GM18858 (cell line): ENCODE data around the gene HLA-DQB2.
"Not testable (repeated sequence)": the region's sequence is repeated elsewhere in the genome, so short reads cannot be mapped to it uniquely, and the experiment has no call there.

Experiments
- ATAC-seq: cut with Tn5 transposase; IDR thresholded peaks from one replicate; pipeline ENCODE4 v1.9.1; 2021; ENCODE audit not compliant: unreplicated experiment

Gene HLA-DQB2

DNA sequence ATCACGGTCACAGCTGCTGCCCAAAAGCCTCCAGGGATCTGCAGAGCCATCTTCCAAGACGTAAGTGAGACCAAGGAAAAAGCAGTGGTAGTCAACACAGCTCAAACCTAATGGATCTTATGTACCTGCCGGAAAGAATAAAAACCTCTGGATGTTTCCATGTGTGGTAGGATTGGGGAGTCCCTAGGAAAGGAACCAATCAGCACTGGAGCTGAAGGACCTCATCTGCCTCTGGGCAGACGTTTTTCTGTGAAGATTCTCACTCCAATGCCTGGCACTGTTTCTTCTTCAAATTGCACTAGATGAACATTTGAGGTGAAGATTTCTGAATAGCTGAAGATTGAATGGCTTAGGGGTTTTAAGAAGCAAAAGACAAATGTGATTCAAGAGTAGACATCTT is at the start of gene HLA-DQB2:
TSS of gene HLA-DQB2 (minus strand) at position 112 of the 400 bp plus-strand sequence. CDS start at position 50, 62 bp downstream.
- ATAC-seq: no peak

DNA sequence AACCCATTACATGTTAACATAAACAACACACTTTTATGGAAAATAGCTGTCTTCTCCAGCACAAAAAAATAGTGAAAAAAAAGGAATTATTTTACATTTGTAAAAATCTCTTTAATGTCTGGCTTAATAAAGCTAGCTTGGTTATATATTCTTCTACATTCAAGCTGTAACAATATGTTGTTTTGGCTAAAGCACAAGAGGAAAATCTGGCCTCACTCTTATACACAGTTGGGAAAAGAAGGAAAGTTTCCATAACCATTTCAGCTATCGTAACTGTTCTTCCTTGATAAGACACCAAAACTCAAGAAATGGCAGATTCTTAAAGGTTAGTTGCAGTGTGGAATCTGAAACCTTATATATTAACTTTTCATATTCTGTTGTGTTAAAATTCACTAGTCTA is 45.8 kb upstream of the HLA-DQB2 start:
- no peak for ATAC-seq

DNA sequence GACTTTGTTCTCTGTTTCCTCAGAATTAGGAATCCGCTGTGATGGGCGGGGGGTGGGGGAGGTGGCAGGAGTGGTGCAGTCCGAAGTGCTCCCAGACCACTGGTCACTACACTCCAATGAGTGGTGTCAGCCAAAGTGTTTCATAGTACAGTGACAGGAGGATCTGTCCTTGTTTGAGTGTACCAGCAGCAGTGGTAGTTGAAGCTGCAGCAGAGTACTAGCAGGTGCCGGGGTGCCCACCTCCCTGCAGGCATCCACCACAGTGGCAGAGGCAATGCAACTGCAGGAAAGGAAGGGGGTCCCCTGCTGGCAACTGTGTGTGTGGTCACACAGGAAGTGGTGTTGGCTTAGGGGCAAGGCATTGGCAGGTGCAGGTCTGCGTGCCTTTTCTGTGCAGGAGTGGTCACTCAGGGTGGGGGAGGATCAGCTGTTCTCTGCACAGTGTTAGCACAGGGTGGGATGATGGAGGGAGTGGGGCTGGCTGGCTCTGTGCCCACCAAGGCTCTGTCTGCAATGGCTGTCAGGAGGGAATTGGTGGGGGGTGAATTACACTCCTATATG is 43.8 kb upstream of the HLA-DQB2 start:
- no peak for ATAC-seq

DNA sequence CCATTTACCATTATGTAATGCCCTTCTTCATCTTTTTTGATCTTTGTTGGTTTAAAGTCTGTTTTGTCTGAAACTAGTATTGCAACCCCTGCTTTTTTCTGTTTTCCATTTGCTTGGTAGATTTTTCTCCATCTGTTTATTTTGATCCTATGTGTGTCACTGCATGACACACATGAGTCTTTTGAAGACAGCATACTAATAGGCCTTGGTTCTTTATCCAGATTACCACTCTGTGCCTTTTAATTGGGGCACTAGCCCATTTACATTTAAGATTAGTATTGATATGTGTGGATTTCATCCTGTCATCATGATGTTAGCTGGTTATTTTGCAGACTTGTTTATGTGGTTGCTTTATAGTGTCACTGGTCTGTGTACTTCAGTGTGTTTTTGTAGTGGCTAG is 42.1 kb upstream of the HLA-DQB2 start:
- not testable (repeated sequence) for ATAC-seq

DNA sequence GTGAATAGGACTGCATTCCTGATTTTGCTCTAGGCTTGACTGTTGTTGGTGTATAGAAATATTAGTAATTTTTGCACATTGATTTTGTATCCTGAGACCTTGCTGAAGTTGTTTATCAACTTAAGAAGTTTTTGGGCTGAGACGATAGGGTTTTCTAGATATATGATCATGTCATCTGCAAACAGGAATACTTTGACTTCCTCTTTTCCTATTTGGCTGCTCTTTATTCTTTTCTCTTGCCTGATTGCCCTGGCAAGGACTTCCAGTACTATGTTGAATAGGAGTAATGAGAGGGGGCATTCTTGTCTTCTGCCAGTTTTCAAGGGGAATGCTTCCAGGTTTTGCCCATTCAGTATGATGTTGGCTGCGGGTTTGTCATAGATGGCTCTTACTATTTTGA is 40.1 kb upstream of the HLA-DQB2 start:
- ATAC-seq: no peak

DNA sequence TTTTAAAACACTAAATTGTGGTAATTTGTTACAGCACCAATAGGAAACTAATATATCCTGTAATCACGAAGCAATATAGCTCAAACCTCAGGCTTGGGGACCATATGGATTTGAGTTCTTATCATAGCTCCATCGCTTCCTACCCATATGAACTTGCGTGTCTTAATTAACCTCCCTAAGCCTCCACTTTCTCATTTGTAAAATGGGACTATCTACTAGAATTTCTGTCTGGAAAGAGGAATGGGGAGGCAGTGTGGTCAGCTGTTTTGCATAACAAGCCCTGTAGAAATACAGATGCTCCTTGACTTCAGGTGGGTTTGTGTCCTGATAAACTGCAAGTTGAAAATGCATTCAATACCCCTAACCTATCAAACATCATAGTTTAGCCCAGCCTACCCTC is 36.4 kb upstream of the HLA-DQB2 start:
- no peak for ATAC-seq

DNA sequence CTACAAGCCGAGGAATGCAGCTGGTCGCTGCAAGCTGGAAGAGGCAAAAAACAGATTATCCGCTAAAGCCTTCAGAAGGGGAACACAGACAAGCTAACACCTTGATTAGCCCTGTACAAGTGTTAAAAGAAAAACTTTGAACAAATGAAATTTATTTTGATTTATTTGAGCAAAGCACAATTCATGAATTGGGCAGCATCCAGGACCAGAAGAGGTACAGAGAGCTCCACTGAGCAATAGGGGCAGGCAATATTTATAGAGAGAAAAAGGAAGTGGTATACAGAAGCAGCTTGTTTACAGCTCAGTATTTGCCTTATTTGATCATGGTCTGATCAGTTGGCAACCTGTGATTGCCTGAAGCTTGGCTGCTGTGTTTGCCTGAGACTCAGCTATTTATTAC is 35.8 kb upstream of the HLA-DQB2 start:
- no peak for ATAC-seq

DNA sequence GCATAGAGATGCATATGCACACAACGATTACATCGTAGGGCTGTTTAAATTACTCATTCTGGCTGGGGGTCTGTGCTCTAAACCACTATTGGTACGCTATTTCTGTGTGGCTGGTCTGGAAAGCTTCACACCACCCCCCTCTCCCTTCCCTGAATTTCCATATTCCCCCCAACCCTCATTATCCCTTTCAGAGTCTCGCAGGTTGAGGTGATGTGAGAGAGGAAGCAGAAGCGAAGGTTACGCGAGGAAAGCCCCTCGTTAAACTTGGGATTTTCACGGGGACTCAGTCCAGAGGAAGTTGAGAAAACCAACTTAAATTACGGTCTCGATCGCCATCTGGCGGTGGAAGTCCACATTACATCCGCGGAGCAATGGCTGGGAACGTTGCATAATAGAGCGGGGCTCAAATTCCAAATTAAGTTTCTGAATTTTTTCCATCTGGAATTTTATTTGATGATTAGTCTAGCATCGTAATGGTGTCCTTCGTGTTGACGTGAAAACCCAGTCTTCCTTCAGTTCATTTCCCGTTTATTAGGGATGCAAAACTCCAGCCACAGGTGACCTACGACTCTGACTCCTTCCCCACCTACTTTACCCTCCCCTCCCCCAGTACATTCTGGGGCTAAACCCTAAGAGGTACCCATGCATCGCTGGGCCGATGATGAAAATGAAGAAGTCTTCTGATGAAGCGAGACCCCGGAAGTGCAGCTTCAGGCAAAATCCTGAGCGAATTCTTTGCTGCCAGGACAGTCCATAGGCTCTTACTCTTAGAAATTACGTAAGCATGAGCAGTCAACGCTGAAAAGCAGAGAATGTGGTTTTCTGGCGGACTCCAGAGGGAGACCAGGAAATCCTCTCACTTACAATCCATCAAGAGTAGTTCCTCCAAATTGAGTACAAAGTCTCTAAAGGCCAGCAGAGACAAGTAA is 33.8 kb upstream of the HLA-DQB2 start:
- ATAC-seq: no peak

DNA sequence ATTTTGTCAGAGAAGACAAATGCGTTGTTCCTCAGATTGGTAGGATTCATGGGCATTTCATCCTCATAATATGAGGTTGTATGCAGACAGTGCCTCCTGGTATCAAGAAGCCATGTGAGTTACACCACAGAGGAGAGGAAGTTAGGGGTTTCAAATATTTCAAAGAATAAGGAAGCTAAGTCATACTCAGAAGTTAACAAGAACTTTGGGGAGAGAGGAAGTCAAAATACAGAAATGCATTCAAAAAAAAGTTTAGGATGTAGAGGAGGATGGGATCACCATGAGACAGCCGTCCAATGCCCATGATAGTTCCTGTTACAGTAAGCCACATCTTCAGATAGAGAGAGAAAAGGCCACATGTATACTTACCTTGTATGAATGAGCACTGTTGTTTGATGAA is 31.2 kb upstream of the HLA-DQB2 start:
- ATAC-seq: no peak

DNA sequence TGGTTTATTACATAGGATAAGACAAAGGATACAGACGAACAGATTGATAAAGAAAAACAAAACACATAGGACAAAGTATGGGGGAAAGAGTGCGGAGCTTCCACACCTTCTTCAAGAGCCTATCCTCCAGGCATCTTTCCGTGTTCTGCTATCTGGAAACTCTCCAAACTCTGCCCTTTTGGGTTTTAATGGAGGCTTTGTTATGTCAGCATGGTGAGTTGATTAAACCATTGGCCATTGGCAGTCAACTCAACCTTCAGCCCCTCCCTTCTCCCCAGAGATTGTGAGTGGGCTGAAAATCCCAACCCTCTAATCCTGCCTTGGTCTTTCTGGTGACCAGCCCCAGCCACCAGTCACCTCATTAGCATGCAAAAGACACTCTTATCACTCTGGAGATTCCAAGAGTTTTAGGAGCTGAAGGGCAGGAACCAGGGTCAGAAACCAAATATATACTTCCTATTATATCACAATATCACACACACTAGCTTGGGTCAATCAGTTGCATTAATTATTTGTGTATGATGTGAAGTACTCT is 29.6 kb upstream of the HLA-DQB2 start:
- no peak for ATAC-seq

DNA sequence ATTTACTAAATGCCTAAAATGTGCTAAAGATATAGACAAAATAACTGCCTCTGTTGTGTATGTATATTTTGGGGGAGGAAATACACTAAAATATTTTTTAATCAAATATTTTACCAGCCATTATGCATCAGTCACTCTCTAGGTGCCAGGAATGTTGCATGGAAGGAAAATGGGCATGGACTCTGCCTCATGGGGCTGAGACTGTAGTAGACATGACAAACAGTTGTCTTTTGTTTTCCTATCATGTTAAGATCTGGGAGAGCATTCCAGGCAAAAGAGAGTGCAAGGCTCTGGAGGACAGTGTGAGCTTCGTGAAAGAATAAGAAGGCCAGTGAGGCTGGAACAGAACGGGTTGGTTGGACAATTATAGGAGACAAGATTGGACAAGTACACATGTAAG is 27.0 kb upstream of the HLA-DQB2 start:
- ATAC-seq: no peak

DNA sequence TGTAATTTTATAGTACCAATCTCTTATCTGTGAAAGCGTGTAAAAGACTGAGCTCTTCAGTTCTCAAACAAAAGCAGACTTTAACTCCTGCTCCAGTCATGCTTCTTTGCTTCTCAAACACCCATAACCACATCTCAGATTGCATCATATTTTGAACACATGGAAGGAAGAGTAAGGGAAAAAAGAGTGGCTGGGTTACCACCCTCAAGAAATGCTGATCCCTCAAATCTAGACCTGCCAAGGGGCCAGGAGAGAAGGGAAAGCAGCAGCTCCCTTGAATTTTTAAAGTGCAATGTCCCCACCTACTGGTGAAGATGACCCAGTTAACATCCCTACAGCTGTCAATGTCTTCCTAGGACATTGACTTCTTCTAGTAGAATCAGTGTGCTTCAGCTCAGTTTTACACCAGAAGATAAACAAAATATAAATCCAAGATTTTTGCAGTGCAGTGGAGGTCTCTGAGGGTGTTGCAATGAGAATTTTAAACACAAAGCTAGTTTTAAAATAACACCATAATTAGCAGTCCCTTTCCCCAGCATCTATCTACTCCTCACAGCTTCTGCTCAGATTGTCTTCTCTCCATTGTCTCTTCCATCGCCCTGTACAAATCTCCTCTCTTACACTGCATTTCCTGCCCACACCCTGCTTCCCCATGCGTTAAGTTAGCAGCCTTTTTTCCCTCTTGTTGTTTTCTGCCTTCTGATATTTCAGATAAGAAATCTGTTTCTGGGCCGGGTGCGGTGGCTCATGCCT is 22.6 kb upstream of the HLA-DQB2 start:
- ATAC-seq: no peak

DNA sequence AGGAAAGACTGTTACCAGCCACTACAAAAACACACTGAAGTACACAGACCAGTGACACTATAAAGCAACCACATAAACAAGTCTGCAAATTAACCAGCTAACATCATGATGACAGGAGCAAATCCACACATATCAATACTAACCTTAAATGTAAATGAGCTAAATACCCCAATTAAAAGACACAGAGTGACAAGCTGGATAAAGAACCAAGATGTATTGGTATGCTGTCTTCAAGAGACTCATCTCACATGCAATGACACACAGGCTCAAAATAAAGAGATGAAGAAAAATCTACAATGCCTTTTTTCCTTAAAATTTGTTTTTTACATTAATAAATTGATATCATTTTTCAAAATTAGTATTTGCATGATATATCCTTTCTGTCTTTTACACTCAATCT is 19.6 kb upstream of the HLA-DQB2 start:
- not testable (repeated sequence) for ATAC-seq

DNA sequence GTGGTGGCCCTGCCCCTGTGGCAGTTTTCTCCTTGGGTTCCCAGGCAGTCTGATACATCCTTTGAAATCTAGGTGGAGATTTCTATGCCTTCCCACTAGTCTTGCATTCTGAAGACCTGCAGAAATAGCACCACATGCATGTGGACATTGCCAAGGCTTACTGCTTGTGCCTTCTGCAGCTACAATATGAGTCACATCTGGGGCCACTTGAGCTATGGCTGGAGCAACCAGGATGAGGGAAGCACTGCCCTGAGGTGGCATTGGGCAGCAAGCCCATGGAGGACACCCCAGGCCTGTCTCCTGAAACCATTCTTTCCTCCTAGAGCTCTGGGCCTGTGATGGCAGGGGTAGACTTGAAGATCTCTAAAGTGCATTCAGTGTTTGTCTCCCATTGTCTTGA is 15.7 kb upstream of the HLA-DQB2 start:
- no peak for ATAC-seq

DNA sequence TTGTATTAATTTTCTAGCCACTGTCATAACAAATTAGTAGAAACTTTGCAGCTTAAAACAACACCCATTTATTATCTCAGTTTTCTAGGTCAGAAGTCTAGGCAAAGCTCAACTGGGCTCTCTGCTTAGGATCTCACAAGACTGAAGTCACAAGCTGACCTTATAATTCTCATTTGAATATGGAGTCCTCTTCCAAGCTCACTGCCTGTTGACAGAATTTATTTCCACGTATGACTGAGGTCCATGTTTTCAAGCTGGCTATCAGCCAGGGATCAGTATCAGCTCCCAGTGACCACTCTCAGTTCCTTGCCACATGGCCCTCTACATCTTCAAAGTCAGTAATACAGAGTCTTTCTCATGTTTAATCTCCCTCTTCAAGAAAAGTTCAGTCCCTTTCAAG is 11.7 kb upstream of the HLA-DQB2 start:
- ATAC-seq: no peak

DNA sequence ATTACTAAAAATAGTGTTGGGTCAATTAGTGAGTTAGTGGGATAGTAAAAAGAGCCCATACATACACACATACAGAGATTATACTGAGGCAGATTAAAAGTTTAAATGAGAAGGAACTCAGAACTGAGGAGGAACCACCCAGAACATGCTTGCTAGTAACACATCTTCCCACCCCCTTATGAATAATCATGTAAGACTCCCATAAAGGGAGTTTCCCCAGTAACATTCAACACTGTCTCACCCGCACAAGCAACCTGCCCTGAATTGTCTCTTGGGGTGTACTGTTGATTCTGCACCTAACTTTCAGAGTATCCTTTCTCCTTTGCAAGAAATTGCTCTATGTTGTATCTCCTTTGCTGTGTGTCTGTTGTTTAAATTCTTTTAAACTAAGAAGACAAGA is 11.1 kb upstream of the HLA-DQB2 start:
- no peak for ATAC-seq

DNA sequence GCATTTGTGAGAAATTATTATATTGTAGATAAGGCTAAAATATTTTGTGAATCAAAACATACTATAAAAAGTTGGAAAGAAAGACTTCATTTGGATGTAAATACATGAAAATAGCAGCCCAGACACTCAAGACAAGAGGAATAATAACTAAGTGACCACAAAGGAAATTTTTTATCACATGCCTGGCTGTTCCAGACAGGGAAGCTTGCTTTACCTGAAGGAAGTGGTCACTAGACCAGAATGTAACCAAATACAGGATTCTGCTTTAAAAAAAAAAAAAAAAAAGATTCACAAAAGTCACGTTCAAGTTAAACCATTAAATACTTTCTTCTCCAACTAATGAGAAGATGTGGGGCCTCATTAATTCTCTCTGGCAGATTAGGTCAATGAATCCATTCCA is 9.3 kb upstream of the HLA-DQB2 start:
- ATAC-seq: no peak

DNA sequence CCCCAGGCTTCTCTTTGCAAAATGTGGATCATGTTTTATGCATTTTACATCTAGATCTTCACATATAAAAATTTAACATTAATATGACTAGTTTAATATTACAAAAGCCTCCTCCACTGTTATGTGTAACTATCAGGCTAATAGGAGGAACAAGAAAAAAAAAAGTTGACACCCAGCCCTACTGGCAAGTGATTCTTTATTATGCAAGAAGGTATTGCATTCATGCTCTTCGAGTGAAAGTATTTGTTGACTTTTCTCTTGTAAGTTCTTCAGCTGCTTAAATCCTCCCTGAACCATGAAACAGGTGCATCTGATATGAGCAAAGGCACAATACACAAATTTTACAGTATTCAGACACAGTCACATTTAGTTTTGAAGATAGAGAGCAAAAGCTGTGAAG is 716 bp upstream of the HLA-DQB2 start:
- ATAC-seq: no peak

DNA sequence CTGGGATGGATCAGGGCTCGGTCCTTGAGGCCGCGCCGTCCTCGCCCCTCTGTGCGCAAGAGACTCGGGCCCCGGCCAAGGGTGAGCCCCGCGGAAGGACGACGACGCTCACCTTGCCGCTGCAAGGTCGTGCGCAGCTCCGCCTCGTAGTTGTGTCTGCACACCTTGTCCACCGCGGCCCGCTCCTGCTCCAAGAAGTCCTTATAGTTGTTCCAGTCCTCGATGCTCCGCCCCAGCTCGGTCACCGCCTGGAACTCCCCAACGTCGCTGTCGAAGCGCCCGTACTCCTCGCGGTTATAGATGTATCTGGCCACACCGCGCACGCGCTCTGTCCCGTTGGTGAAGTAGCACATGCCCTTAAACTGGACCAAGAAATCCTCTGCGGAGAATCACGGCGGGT is 1.8 kb downstream of the HLA-DQB2 start:
- no peak for ATAC-seq

DNA sequence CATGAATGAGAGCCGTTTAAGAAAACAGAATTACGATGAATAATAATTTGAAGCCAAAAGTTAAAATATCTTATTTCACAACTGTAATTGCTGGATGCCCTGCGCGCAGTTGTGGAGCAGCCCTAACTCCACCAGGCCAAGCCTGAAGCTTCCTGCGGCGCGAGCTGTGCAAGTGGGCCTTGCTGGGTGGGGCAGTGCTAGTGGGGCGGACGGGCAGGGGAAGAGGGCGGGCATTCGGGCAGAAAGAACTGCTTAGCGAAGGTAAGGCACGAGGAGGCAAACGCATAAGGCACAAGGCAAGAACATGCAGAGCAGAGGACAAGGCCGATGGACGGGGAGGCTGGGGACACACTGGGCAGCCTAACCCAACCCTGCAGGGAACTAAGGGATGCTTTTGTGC is 2.3 kb downstream of the HLA-DQB2 start:
- ATAC-seq: no peak

DNA sequence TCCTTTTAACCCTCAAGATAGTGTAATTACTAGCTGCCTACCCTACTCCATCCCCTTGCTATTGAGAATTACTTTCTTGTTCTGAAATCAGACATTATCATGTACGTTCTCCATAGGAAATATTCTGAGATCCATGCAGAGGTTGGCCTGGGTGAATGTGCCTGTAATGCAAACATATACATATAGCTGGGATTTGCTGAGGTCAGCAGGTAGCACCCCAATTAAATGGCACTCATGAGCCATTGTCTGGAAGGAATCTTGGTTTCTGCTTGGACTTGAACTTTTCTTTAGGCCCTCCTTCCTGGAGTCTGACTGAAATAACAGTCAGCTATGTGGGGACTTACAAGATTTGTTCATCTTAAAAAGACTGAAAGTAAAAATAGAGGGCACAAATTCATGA is 3.7 kb downstream of the HLA-DQB2 start:
- ATAC-seq: no peak

DNA sequence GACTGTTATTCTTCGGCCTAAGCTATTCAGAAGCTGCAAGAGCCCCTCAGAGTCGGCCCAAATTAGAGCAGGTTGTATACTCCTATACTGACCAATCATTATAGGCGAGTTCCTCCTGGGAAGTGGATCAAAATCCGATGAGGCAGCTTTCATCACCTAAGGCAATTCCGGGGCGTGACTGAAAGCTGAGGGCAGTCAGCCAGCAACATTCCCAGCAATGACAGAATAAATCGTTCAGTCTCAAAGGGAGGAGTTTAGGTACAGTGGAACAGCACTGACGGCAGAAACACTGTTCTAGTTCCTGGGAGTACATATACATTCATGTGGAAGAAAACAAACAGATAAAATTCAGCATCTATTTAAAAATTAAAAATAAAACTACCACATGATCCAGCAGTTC is 10.8 kb downstream of the HLA-DQB2 start:
- ATAC-seq: no peak
